Common myeloid progenitor, CD34-positive (primary cell): Measurements from ENCODE around the gene SPTAN1. TPM values are rescaled to one million over a fixed set of nuclear protein-coding genes. Genes with fewer than 3 reads are reported as not detected.
"Not testable (repeated sequence)": the region's sequence is repeated elsewhere in the genome, so short reads cannot be mapped to it uniquely, and the experiment has no call there.

Experiments used
- CTCF ChIA-PET: fragments of 350-600 bp; sonication (Branson Sonifier 250); formaldehyde crosslinking; loops from one replicate; lab custom pipeline; 2021; ENCODE audit warnings: antibody characterized with exemption; lab: Charles Lee
- POLR2A ChIA-PET: fragments of 350-600 bp; sonication (Branson Sonifier 250); formaldehyde crosslinking; loops from one replicate; lab custom pipeline; 2021; ENCODE audit warnings: antibody characterized with exemption; lab: Charles Lee
- DNase-seq, 3 donors: peaks; one replicate each; pipeline versions ENCODE4 v3.0.0 to v3.0.0-alpha.2; 2013
- H3K27ac ChIP-seq, 2 experiments: 1 replicate in 1 of 2; 2 replicates in 1 of 2; pipeline ENCODE4 v1.7.0; 2013; ENCODE audit warnings: inconsistent platforms in 2 of 2, low read length in 2 of 2, mild to moderate bottlenecking in 2 of 2, low read depth in 1 of 2, moderate library complexity in 1 of 2; ENCODE audit not compliant: severe bottlenecking in 2 of 2, insufficient read depth in 1 of 2, poor library complexity in 1 of 2
- H3K27me3 ChIP-seq, 5 experiments: replicated peaks in 2 of 5; 1 replicate in 3 of 5; 2 replicates in 2 of 5; pipeline versions ENCODE4 v1.6.1 to v1.7.0; 2013; ENCODE audit warnings: low read length in 4 of 5, mild to moderate bottlenecking in 2 of 5, moderate library complexity in 2 of 5, inconsistent platforms in 1 of 5; ENCODE audit not compliant: insufficient read depth in 5 of 5, control insufficient read depth in 4 of 5
- H3K36me3 ChIP-seq, 4 experiments: 1 replicate in 2 of 4; 2 replicates in 2 of 4; pipeline versions ENCODE4 v1.6.1 to v1.7.0; 2013; ENCODE audit warnings: low read length in 3 of 4, control low read depth in 1 of 4, mild to moderate bottlenecking in 1 of 4; ENCODE audit not compliant: control insufficient read depth in 4 of 4, insufficient read depth in 4 of 4
- H3K4me1 ChIP-seq, 4 experiments: 1 replicate in 3 of 4; 2 replicates in 1 of 4; pipeline versions ENCODE4 v1.6.1 to v1.7.1; 2013; ENCODE audit warnings: low read length in 3 of 4, mild to moderate bottlenecking in 3 of 4, control low read depth in 1 of 4, inconsistent platforms in 1 of 4, moderate library complexity in 1 of 4; ENCODE audit not compliant: control insufficient read depth in 4 of 4, insufficient read depth in 4 of 4; ENCODE audit errors: control extremely low read depth in 1 of 4
- H3K4me3 ChIP-seq, 7 experiments: 1 replicate in 4 of 7; 2 replicates in 3 of 7; pipeline versions ENCODE4 v1.5.1 to v1.7.0; 2013; ENCODE audit warnings: mild to moderate bottlenecking in 7 of 7, low read length in 6 of 7, moderate library complexity in 6 of 7, inconsistent platforms in 2 of 7, low read depth in 2 of 7, control low read depth in 1 of 7; ENCODE audit not compliant: insufficient read depth in 4 of 7, control insufficient read depth in 1 of 7; ENCODE audit errors: extremely low read depth in 1 of 7
- H3K9me3 ChIP-seq, 5 experiments: 1 replicate in 4 of 5; 2 replicates in 1 of 5; pipeline versions ENCODE4 v1.6.1 to v1.7.1; 2013; ENCODE audit warnings: low read length in 4 of 5, mild to moderate bottlenecking in 2 of 5, inconsistent platforms in 1 of 5, low read depth in 1 of 5, moderate library complexity in 1 of 5; ENCODE audit not compliant: control insufficient read depth in 4 of 5, insufficient read depth in 2 of 5; ENCODE audit errors: control extremely low read depth in 1 of 5
- WGBS: methylation state at CpG from one replicate; pipeline ENCODE4 v1.1.5; 2013; ENCODE audit not compliant: insufficient coverage; 5-methylcytosine and 5-hydroxymethylcytosine counted together
- polyA plus RNA-seq: library from polyadenylated mRNA; unstranded; fragments of 120-200 nt; gene quantifications from one replicate; pipeline ENCODE4 v1.2.1, GENCODE V29; 2013

SPTAN1 gene
- polyA plus RNA-seq: 75.4 TPM

- no peaks in the 10 kb centered on the region for H3K9me3 ChIP-seq
- CTCF ChIA-PET: interaction anchor here (1.5 to 2.7 kb wide), 4 partner anchors 10 to 111 kb away, joined by 3 to 6 read pairs (median 4); no protein-coding TSS in a partner anchor
- POLR2A ChIA-PET: interaction anchor here (1.1 to 1.9 kb wide), 6 partner anchors 10 to 190 kb away, joined by 3 to 6 read pairs (median 4); partner anchors contain the start of gene GLE1
- H3K27me3 ChIP-seq: no peaks in the 10 kb centered on the region
- H3K4me3 ChIP-seq: peak within 1 kb of the TSS; percentile 71 to 92 (median 80)
- 0% methylated on average over 71 of the region's 81 CpGs for WGBS
- H3K36me3 ChIP-seq: no peaks in the 10 kb centered on the region
- peak within 1 kb of the TSS; percentile 0 to 80 for H3K27ac ChIP-seq
- H3K4me1 ChIP-seq: peaks cover 11 to 41% (median 19%) of the 10 kb centered on the region in 4 experiments
- DNase-seq: peak; percentile 92 to 97 (median 96)
Measured at GRCh38 chr9:128552153-128552743, at the start of gene SPTAN1. SPTAN1 (plus strand) TSS chr9:128552587; CDS start chr9:128566741, 14,154 bp downstream.

- 86% methylated on average over 13 of the region's 14 CpGs for WGBS
- H3K4me1 ChIP-seq: peaks cover 12 to 21% (median 16%) of the 10 kb centered on the region in 4 experiments
- H3K27ac ChIP-seq, CTCF ChIA-PET, H3K9me3 ChIP-seq, POLR2A ChIA-PET, H3K27me3 ChIP-seq, DNase-seq: not testable (repeated sequence)
- H3K4me3 ChIP-seq: peak overlapping the region in 1 of 7 experiments; percentile 98
- H3K36me3 ChIP-seq: peaks cover 6 to 36% (median 20%) of the 10 kb centered on the region in 4 experiments
Measured at GRCh38 chr9:128503415-128503825, 49.0 kb upstream of the SPTAN1 start.

GRCh38 chr9:128503870-128504269 is 48.5 kb upstream of the SPTAN1 start:
- no peaks in the 10 kb centered on the region for H3K27me3 ChIP-seq
- no peak for DNase-seq
- ChIA-PET CTCF (no interaction called here), POLR2A (interaction anchor here (1.6 kb wide), 1 partner anchor 9 kb away, joined by 5 read pairs; no protein-coding TSS in a partner anchor)
- 47% methylated on average over 7 of the region's 11 CpGs for WGBS
- peak overlapping the region in 6 of 7 experiments; percentile 80 to 98 (median 98) for H3K4me3 ChIP-seq
- H3K4me1 ChIP-seq: peaks cover 12 to 21% (median 16%) of the 10 kb centered on the region in 4 experiments
- no peaks in the 10 kb centered on the region for H3K9me3 ChIP-seq
- peak overlapping the region in 1 of 2 experiments; percentile 34 for H3K27ac ChIP-seq
- peaks cover 3 to 34% (median 18%) of the 10 kb centered on the region in 4 experiments for H3K36me3 ChIP-seq

- Histone ChIP-seq H3K9me3 (no peaks in the 10 kb centered on the region), H3K4me1 (peaks cover 12 to 21% (median 16%) of the 10 kb centered on the region in 4 experiments), H3K36me3 (peaks cover 3 to 34% (median 18%) of the 10 kb centered on the region in 4 experiments), H3K27ac (peak within 1 kb of the TSS; percentile 78 to 93), H3K4me3 (peak within 1 kb of the TSS; percentile 77 to 98 (median 97)), H3K27me3 (no peaks in the 10 kb centered on the region)
- ChIA-PET CTCF (interaction anchor here (1.2 to 1.6 kb wide), 5 partner anchors 10 to 85 kb away, joined by 3 to 7 read pairs (median 3); partner anchors contain the start of gene SPTAN1), POLR2A (interaction anchor here (0.6 to 1.6 kb wide), 3 partner anchors 10 to 49 kb away, joined by 3 to 5 read pairs (median 4); partner anchors contain the start of genes ODF2 and SPTAN1)
- 0% methylated on average over 60 of the region's 64 CpGs for WGBS
- peak; percentile 93 to 96 (median 94) for DNase-seq
Measured at GRCh38 chr9:128504485-128505413, 47.6 kb upstream of the SPTAN1 start, which contains the start of gene GLE1. GLE1 (plus strand) TSS chr9:128504719; CDS start chr9:128504806, 87 bp downstream.

- Histone ChIP-seq H3K27ac (peak overlapping the region in 1 of 2 experiments; percentile 93), H3K4me3 (peak overlapping the region; percentile 77 to 98 (median 97)), H3K27me3 (no peaks in the 10 kb centered on the region), H3K4me1 (peaks cover 12 to 21% (median 16%) of the 10 kb centered on the region in 4 experiments), H3K9me3 (no peaks in the 10 kb centered on the region), H3K36me3 (peaks cover 2 to 34% (median 17%) of the 10 kb centered on the region in 4 experiments)
- 33% methylated on average over 3 of the region's 6 CpGs for WGBS
- no peak for DNase-seq
- POLR2A ChIA-PET: interaction anchor here (1.2 to 1.6 kb wide), 2 partner anchors 11 to 46 kb away, joined by 4 to 5 read pairs; partner anchors contain the start of gene SPTAN1
- CTCF ChIA-PET: interaction anchor here (1.2 to 1.6 kb wide), 5 partner anchors 11 to 85 kb away, joined by 3 to 7 read pairs (median 3); partner anchors contain the start of gene SPTAN1
Measured at GRCh38 chr9:128505414-128505765, 47.0 kb upstream of the SPTAN1 start.

GRCh38 chr9:128505906-128506305 is 46.5 kb upstream of the SPTAN1 start:
- POLR2A ChIA-PET, DNase-seq, H3K27me3 ChIP-seq, H3K9me3 ChIP-seq: not testable (repeated sequence)
- Histone ChIP-seq H3K4me3 (peak overlapping the region in 2 of 7 experiments; percentile 94 to 98), H3K27ac (peak overlapping the region in 1 of 2 experiments; percentile 93), H3K4me1 (peaks cover 12 to 21% (median 16%) of the 10 kb centered on the region in 4 experiments), H3K36me3 (peaks cover 2 to 30% (median 15%) of the 10 kb centered on the region in 4 experiments)
- CTCF ChIA-PET: interaction anchor here (0.6 to 1.6 kb wide), 6 partner anchors 12 to 86 kb away, joined by 3 to 7 read pairs (median 3); partner anchors contain the start of gene SPTAN1
- WGBS: 97% methylated on average over 9 of the region's 12 CpGs
